NK-92 (cell line): Measurements from ENCODE around the gene RAD21L1.

Experiments
- DNase-seq: peaks from one replicate; lab custom pipeline; 2025; ENCODE audit not compliant: unreplicated experiment; lab: John Stamatoyannopoulos, UW

RAD21L1 gene

GRCh38 chr20:1269235-1269634 lies 43.4 kb downstream of the RAD21L1 start:
- no peak for DNase-seq

DNA sequence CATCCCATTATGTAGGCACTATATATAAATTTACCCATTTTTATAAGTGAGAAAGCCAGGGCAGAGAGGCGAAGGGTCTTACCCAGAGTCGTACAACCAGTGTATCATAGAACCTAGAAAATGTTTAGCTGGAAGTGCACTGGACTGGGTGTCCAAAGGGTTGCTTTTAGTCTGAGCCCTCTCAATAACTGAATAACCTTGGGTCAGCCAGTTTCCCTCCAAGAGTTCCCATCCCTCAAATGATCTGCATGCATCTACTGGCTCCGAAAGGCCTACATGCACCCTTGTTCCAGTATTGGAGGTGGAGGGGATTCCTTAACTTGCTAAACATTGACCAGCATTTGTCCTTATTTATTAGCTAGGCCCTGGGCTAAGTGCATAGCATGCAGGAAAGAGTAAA lies 44.0 kb downstream of the RAD21L1 start:
- no peak for DNase-seq

DNA sequence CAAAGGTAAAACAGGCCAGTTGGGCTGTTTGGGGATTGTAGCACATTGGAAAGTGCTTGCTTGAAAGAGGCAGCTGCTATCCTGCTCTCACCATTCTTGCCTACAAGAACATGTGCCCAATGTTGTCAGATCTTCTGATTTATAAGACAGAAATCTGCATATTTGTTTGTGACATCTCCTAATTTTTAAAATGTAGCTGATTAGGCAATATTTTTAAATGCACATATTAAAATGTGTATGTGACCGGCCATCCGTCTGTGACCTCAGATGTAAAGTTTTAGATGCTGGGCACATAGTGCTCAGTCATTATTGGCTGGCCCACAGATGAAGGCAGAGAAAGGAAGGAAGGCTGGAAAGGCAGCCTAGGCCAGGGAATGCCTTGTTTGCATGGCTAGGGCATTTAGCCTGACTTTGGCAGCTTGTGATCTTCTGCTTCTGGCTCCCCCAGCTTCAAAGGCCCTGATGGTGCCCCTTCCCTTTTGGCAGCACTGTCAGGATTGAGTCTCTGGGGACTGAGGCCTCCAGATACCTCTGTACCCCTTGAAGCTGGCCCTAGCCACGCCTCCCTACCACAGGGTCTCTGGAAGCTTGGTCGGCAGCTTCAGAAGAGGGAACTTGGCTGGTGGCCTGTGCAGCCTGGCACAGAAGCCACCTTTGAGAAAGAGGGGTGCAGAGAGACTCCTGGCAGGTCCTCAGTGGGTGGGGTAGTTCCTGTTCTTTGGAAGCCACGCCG lies 46.7 kb downstream of the RAD21L1 start:
- DNase-seq: no peak

- DNase-seq: no peak
Measured at GRCh38 chr20:1273366-1273765, 47.5 kb downstream of the RAD21L1 start.

- DNase-seq: no peak
Measured at GRCh38 chr20:1274485-1275311, 48.9 kb downstream of the RAD21L1 start.

GRCh38 chr20:1275919-1276318 lies 50.1 kb downstream of the RAD21L1 start:
- no peak for DNase-seq

- no peak for DNase-seq
Measured at GRCh38 chr20:1277529-1278322, 51.9 kb downstream of the RAD21L1 start.

GRCh38 chr20:1278993-1279392 lies 53.1 kb downstream of the RAD21L1 start:
- no peak for DNase-seq

DNA sequence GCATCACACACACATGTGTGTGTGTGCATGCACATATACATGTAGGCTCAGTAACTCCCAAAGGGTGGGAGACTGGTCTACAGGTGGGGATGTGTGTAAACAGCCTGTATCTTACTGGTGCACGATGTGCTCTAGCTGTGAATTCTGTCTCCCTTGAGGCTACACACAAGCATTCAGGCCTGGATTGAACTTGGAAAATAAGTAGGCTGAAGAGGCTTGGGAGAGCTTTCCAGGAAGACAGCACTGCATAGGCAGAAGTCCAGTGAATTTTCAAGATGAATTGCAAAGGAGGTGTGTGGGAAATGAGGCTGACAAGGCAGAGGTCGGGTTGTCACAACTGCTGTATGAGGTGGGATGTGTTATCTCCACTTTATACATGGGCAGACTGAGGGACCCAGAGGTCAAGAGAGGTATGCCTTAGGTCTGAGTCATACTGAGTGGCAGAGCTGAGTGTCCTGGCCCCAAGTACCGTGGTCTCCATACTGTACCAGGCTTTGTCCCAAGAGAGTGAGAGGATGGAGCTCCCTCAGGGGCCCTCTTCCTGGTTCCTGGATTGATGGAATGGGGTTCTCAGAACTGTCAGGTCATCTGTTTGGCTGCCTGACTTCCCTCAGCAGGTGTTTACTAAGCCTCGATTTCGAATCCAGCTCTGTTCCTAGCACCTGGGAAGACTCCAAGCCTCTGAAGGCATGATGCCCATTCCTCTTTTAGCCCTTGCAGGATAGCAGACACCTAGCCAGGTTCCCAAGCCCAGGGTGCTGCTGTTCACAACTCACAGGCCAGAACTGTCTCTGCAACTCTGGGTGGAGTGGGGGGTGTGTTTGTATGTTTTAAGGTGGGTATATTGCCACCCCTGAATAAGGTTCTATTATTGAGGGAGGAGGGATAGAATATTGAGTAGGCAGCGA lies 54.6 kb downstream of the RAD21L1 start:
- no peak for DNase-seq

DNA sequence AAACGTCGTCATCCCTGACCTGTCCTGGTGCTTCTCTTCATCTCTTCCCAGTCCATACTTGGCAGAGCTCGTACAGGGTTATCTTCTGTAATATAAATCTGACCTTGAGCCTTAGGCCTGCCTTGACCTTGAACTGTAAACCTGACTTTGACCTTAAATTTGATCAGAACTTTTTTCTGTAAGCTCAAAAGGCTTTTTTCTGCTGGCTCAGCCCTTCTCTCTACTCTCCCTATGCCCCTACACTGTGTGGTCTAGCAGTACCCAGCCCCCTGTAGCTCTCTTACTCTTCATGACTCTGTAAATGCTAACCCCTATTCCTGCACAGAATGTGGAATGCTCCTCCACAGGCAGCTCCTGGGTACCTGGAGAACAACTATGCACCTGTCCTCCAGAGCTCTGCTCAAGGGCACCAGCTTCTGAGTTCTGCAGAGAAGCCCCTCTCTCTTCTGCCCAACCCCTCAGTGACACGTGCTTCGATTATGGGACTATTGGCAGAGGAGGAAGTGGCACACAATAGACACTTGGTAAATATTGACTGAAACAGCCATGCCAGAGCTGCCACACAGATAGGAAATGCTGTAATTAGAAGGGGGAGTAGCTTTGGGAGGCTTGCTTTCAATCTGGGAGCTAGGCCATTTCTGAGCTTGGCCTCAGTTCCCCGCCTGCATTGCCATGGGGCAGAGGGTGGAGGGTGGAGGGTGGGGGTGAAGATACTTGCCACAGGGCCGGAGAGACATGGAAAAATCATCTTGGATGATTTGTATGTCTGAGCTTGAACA lies 55.6 kb downstream of the RAD21L1 start:
- DNase-seq: no peak

- no peak for DNase-seq
Measured at GRCh38 chr20:1282966-1283365, 57.1 kb downstream of the RAD21L1 start.

DNA sequence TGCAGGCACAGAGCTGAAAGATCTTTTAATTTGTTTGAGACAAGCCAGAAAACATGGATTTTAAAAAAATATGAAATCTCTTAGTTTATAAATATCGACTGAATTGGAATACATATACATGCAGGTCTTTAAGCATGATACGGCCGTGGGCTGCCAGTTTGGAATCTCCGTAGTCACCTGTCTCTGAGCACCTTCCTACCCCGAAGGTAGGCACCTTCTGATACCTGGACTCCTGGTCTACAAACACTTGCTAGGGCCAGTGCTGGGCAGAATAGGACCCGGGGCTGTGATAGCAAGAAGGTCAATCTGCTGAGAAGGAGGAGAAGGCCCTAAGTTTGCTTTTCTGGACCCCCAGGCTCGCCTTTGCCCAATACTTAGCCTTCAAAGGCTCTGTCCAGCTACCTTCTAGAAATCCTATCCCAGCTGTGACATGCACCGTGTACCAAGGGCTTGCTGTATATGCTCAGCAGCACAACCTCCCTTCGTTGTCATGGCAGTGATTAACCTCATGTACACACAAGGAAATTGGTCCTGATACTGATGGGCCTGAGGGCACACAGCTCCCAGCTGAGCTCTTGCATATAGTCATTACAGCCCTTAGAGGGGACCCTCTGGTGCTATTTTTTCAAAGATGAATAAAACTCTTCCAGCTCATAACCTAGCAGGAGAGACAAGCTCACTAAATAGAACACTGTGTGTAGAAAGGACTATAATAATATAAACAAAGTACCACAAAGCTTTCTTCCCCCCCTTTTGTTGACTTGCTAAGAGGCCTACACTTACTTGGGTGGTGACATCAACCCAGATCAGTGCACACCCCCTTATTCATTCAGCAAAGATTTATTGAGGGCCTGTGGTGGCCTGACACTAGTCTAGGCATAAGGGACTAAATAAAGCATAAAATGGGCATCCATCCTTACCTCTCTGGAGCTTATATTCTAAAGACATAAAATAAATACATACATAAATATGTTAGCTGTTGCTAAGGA lies 58.0 kb downstream of the RAD21L1 start:
- no peak for DNase-seq

DNA sequence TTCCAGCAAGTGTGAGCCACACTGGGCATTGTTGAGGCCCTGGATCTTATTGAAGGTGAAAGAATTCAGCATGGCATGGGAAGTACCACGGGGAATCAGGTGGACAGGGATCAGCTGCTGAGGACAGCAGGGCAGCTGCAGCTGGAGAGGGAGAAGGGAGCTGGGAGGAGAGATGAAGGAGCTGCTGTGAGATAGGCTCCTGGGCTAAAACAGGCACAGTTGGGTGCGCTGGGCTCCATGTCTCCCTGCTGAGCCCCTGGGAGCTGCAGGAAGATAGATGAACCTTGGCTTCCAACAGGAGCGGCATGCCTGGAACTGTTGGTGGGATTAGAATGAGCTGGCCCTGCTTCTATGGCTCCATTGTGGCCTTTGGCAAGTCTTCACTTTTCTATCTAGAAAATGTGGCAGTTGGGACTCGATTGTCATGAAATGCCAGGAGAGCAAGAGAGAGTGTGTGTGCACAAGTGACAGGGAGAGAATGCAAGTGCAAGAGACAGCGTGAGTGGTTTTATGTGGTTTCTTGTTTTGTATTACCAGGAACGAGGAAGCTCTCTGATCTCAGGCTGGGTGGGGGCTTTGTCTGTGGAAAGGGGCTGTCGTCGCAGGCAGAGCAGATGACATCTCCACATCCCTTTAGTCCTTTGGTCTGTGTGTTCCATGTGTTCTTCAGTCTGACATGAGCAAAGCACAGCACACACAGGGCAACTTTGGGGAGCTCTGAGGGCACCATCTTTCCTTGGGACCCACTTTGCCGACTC lies 60.6 kb downstream of the RAD21L1 start:
- DNase-seq: no peak

- no peak for DNase-seq
Measured at GRCh38 chr20:1287306-1287705, 61.5 kb downstream of the RAD21L1 start.

DNA sequence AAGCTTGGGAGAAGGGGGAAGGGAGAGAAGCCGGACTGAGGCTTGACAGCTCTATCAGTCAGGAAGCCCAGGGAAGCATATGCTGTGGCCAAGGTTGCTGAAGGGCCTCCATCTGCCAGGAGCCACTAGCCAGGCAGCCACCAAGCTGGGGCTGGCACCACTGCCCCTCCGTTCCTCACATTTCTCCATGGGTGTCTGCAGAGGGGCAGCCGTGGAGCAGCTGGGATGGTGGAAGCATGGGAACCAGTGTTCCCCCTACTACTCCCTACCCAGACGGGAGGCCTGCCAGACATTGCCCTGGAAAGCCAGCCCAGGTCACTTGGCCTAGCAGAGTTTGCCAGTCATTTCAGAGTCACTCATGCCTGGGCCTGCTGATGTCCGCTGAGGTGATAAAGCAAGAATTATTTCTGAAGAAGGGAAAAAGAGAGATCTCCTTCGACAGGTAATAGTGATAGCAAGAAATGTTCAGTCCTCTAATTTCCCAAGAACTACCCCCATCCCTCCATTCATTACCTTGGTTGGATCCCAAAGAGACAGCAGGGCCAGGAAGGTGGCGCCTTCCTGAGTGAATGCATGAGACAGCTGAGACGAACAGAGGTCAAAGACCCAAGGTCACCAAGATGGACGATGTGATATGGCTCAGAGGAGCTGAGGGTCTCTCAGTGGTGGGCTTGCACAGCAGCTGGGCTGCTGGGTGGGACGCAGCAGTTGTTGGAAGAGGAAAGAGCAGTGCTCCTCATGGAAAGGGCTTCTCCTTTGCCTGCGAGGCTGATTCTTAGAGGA lies 62.1 kb downstream of the RAD21L1 start:
- no peak for DNase-seq

DNA sequence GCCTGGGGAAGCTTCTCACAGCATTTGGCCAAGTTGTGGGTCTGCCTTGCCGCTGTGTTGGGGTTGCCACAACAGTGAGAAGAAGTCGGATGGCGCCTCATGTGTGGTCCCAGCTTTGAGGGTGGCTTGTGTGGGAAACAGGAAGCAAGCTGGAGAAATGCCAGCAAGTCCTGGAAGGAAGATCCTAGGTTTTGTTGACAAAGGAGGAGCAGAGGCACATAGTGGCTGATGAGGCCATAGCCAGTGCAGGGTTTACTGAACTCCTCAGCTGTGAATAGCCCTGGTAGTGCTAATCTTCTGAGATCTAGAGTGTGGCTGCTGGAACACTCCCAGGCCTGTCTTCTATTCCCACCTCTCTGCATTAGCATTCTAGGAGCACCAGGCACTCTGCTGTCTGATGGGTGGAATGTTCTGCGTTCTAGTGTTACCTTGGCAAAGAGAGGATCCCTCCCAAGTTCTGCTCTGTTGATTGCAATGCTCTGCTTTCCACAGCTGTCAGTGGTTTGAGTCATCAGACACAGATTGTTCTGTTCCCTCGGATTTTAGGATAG lies 65.4 kb downstream of the RAD21L1 start:
- no peak for DNase-seq

- no peak for DNase-seq
Measured at GRCh38 chr20:1292620-1293019, 66.8 kb downstream of the RAD21L1 start.
